DMS 273 (cell line): ENCODE data around the gene IL1RAPL2.
"Not testable (repeated sequence)": the region's sequence is repeated elsewhere in the genome, so short reads cannot be mapped to it uniquely, and the experiment has no call there.

Experiments
- DNase-seq: peaks from one replicate; lab custom pipeline; 2025; ENCODE audit not compliant: unreplicated experiment; lab: John Stamatoyannopoulos, UW

The IL1RAPL2 gene

DNA sequence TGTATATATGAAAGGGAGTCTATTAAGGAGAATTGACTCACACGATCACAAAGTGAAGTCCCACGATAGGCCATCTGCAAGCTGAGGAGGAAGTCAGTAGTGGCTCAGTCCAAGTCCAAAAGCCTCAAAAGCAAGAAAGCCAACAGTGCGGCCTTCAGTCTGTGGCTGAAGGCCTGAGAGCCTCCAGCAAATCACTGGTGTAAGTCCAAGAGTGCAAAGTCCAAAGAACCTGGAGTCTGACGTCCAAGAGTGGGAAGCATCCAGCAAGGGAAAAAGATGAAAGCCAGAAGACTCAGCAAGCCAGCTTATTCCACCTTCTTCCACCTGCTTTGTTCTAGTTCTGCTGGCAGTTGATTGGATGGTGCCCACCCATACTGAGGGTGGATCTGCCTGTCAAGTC is 104.1 kb downstream of the IL1RAPL2 start:
- DNase-seq, result no peak

- DNase-seq, result not testable (repeated sequence)
Observed at GRCh38 chrX:104677517-104677916, 111.5 kb downstream of the IL1RAPL2 start.

DNA sequence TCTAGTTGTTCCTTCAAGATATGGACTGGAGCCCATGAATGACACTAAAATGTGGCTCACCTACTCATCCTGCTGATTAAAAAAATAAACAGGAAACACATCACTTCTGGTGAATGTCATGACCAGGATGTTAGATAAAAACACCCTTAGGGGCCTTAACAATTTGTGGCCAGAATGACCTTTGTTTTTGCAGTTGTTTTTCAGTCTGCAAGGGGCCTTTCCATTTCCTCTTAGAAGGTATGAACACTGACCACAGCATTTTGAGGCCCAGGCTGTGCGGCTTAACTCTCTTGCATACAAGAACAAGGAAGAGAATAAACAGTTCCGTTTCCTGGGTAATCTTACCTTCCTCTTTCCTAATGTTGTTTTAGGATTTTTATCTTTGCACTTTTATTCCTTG is 113.2 kb downstream of the IL1RAPL2 start:
- no peak for DNase-seq

- DNase-seq, result no peak
Observed at GRCh38 chrX:104681214-104681613, 115.2 kb downstream of the IL1RAPL2 start.

DNA sequence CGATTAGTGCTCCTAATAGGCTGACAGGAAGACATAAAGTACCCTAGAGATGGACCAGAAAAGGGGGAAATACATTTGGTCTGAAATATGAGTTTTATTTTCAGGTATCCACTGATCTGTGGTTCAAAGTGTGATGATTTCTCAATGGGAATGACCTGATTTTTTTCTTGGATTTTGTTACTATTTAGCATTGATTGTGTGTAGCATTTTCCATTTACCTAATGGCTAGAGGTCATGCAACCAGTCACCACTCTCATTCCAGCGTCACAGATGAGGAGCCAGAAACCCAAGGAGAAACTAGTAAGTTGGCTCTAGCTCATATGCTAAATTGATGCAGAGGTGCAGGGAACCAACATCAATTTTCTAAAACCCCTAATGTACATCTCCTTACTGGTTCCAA is 118.1 kb downstream of the IL1RAPL2 start:
- no peak for DNase-seq

DNA sequence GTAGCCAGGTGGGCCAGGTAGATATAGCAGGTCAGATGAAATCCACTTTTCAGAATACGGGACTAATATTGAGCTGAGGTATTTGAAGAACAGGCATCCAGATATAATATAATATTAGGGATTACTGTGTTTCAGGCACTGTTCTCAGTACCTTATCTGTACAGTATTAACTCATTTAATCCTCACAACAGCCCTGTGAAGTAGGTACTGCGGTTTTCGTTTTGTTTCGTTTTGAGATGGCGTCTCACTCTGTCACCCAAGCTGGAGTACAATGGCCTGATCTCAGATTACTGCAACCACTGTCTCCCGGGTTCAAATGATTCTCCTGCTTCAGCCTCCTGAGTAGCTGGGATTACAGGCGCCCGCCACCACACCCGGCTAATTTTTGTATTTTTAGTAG is 129.6 kb downstream of the IL1RAPL2 start:
- DNase-seq, result no peak

GRCh38 chrX:104696667-104697066 is 130.7 kb downstream of the IL1RAPL2 start:
- DNase-seq, result no peak

DNA sequence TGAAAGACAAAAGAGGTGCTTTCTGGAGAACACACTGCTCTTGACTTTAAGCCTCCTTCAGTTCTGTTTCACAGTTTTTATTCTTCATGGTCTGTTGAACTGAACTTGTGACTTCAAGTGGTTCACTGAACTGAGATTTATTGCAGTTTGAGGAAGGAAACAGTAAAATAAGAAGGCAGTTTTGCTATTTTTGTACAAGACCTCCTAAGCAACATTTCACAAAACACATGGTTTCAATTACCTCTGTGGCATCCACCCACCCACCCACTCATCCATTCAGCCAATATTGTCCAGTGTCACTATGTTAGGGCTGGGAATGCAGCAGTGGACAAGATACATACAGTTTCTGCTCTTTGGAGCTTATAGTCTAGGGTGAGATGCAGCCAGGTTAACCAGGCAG is 131.3 kb downstream of the IL1RAPL2 start:
- DNase-seq, result no peak

DNA sequence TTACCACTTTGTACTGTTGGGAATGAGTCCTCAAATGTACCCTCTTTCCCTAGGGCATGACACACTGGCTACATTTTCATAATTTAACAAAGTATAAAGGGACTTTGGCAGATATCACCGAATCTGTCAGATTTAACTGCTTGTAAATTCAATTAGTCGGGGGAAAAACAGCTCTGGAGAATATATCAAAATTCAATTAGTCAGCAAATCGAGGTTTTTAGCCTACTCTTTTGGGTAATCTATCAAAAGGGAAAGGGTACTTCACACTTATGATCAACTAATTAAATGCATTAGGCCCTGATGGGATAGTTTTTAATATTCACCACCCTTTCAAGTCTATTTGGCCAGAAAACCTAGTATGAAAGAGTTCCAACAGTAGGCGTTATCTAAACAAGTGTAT is 141.0 kb downstream of the IL1RAPL2 start:
- no peak for DNase-seq

- no peak for DNase-seq
Observed at GRCh38 chrX:104707572-104707971, 141.6 kb downstream of the IL1RAPL2 start.

DNA sequence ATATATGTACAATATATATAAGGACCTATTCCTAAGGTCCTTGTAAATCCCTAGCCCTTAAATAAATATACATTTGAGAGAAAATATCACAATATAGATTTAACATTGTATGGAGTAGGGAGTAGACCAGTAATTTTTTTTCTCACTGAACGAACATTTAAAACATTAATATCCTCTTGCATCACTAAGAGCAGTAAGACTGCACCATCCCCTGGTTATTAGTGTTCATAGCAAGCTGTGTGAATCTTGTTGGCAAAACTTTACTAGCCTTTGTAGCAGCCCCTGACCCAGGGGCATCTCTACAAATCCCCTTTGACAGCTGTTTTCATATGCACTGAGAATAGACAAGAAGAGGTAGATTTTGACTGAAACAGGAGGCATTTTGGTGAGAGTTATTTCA is 146.5 kb downstream of the IL1RAPL2 start:
- DNase-seq, result no peak

GRCh38 chrX:104721854-104722253 is 155.9 kb downstream of the IL1RAPL2 start:
- no peak for DNase-seq

- DNase-seq, result no peak
Observed at GRCh38 chrX:104728456-104728855, 162.5 kb downstream of the IL1RAPL2 start.

- DNase-seq, result no peak
Observed at GRCh38 chrX:104742355-104742754, 176.4 kb downstream of the IL1RAPL2 start.

- no peak for DNase-seq
Observed at GRCh38 chrX:104745152-104745551, 179.2 kb downstream of the IL1RAPL2 start.

GRCh38 chrX:104749951-104750610 is 184.1 kb downstream of the IL1RAPL2 start:
- no peak for DNase-seq

GRCh38 chrX:104762641-104763040 is 196.6 kb downstream of the IL1RAPL2 start:
- no peak for DNase-seq

DNA sequence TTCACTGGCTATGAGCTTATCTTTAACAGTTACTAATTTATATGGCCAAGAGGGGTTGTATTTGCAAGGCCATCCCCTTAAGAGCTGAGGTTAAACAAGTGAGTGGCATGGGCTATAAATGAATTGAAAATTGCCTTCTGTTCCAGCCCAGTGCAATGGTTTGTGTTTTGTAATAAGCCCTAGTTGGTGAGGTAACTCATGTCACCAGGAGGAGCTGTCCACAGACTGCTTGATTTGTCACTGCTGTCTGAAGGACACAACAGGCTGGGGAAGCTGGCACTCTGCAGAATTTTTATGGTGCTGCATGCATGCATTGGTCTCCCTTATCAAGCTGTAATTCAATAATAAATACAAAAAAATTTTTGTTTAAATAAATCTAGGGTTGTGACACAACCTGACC is 223.8 kb downstream of the IL1RAPL2 start:
- DNase-seq, result no peak

GRCh38 chrX:104795804-104796203 is 229.8 kb downstream of the IL1RAPL2 start:
- DNase-seq, result no peak

DNA sequence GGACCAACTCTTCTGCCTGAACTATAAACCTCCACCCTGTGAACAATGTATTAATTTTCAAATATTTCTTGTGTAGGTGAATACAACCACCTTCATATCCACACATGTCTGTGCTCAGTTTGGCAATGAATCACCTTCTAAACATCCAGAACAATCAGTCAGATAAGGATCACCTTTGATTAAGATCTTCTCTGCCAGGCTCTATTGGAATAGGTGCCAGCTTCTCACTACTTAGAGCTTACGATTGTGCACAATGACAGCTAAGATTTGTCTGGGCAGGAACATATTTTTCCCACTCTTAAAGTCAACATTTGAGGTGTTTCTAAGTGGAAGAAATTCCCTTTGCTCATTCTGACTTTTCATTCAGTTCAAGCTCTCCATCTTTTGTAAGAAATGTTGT is 237.2 kb downstream of the IL1RAPL2 start:
- DNase-seq, result no peak

GRCh38 chrX:104806346-104806745 is 240.3 kb downstream of the IL1RAPL2 start:
- no peak for DNase-seq

GRCh38 chrX:104833401-104833800 is 267.4 kb downstream of the IL1RAPL2 start:
- no peak for DNase-seq

DNA sequence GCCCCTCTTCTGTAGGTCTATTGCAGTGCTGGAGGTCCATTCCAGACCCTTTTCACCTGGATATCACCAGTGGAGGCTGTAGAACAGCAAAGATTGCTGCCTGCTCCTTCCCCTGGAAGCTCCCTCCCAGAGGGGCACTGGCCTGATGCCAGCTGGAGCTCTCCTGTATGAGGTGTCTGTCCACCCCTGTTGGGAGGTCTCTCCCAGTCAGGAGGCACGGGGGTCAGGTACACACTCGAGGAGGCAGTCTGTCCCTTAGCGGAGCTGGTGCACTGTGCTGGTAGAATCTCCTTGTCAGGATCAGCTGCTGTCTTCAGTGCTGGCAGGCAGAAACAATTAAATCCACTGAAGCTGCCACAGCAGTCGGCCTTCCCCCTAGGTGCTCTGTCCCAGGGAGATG is 276.6 kb downstream of the IL1RAPL2 start:
- no peak for DNase-seq
